HG03108 (cell line): ENCODE data around the gene PEX5.
"Not testable (repeated sequence)": the region's sequence is repeated elsewhere in the genome, so short reads cannot be mapped to it uniquely, and the experiment has no call there.

Experiments
- ATAC-seq: cut with Tn5 transposase; IDR thresholded peaks from one replicate; pipeline ENCODE4 v1.9.1; 2021; ENCODE audit warnings: moderate library complexity; ENCODE audit not compliant: unreplicated experiment

Gene PEX5

DNA sequence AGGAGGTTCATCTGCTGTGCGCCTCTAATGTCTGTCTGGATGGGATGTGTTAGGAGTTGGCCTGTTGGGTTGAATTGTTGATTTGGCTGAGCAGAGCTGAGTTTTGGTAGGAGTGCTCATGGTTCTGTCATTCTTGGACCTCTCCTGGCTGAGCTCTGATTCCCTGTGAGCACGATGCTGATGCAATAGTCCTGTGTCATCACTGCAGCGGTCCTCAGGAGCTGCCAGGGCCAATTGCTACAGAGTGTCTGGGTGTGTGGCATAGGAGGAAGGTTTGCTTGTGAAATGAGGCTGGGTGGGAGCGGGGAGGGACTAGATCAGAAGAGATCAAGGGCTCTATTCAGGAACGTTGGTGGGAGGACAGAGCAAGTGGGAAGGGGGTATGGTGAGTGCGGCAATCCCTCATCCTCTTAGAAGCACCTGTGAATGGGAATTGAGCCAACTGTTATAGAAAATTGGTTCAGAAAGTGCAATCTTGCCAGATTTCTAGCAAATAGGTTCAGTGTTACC, 21.2 kb downstream of the PEX5 start:
- ATAC-seq = no peak

DNA sequence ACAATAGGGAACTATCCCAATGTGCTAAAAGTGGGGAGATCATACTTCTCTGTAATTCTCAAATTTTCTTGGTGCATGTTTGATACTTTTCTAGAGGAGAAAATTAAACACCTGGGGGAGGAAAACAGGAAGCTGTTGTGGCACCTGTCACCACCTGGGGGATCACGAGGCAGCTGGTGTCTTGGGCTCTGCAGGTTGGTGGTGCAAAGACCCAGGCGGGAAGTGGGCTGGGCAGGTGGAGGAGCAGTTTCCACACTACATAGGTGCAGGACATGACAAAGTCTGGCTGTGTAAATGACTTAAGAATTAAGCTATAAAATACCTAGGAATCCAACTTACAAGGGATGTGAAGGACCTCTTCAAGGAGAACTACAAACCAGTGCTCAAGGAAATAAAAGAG, 23.2 kb downstream of the PEX5 start:
- no peak for ATAC-seq

DNA sequence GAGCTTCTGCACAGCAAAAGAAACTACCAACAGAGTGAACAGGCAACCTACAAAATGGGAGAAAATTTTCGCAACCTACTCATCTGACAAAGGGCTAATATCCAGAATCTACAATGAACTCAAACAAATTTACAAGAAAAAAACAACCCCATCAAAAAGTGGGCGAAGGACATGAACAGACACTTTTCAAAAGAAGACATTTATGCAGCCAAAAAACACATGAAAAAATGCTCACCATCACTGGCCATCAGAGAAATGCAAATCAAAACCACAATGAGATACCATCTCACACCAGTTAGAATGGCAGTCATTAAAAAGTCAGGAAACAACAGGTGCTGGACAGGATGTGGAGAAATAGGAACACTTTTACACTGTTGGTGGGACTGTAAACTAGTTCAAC, 24.3 kb downstream of the PEX5 start:
- ATAC-seq = not testable (repeated sequence)

DNA sequence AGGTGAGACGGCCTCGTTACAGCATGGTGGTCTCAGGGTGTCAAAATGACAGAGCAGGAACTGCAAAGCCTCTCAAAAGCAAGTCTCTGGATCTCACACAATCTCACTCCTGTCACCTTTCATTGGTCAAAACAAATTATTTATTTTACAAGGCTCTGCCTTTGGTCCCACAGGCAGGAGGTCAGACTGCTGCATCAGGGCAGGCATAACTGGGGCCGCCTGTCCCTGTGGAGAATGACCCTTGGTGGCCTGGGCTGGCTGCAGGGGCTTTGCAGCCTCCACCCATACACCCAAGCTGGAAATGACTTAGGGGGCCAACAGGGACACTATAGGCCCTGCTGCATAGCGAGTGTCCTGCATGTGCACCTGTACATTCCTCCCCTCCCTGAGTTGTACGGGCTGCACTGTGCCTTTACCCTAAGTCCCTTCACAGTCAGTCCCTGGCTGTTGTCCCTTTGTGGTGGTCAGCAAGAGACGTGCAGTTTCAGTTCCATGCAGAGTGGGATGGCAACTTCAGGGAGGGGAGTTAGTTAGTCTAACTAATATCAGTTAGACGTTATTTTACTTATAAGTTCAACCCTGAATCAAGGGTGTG, 28.1 kb downstream of the PEX5 start:
- no peak for ATAC-seq

DNA sequence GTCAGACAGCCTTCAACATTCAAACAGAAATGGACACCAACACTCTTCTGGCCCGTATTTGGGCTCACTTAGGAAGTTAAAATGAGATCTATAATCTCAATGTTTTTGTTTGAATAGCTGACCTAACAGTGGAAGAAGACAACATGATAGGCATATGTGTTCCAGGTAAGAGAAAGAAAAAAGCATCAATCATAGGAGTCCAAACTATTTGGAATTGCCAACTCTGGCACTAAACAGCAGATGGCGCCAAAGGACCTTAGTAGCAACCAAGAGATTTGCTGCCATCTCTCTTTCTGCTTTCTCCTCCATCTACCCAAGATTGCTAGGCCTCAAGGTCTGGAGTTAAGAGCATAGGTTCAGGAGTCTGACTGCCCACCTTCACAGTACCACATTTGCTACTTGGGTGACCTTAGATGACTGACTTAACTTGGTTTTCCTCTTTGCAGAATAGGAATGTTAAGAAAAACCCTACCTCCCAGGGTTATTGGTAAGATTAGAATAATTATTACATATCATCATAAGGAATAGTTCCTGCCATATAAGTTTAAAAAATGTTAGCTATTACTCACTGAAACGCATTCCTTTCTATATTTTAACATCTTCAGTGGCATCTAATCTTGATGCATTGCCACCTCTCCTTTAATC, 30.2 kb downstream of the PEX5 start:
- no peak for ATAC-seq

DNA sequence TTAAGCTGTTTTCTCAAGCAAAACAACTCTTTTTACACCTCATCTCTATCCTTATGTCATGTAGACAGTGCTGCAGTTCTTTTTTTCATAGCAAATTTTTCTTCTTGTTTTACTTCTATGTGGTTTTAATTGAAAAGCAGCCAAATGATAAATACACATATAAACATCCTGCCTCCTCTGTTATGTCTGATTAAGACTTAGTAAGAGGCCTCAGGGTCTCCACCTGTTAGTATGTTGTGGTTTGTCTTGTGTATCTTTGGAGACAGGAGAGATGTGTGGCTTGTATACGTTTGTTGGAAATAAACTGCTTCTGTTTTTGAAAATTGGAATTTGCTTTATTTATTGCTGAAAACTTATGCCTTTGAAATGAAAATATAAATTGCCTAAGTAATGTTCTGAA, 32.0 kb downstream of the PEX5 start:
- no peak for ATAC-seq

DNA sequence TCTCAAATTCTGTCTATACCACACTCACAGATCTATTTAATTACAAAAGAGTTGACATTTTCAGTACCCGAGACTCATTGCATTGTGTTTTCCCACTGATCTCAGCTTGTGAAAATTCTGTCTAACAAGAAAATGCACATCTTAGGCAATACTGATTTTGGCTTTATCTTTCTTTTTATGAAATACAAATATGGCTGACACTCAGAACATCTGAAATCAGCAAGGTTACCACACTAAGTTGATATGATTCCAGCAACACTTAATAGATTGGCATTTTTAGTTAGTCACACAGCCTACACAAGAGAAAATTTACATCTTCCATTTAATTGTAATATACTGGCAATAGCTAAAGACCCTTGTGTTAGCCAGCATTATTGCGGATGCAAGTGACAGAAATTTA, 40.3 kb downstream of the PEX5 start:
- ATAC-seq = no peak

DNA sequence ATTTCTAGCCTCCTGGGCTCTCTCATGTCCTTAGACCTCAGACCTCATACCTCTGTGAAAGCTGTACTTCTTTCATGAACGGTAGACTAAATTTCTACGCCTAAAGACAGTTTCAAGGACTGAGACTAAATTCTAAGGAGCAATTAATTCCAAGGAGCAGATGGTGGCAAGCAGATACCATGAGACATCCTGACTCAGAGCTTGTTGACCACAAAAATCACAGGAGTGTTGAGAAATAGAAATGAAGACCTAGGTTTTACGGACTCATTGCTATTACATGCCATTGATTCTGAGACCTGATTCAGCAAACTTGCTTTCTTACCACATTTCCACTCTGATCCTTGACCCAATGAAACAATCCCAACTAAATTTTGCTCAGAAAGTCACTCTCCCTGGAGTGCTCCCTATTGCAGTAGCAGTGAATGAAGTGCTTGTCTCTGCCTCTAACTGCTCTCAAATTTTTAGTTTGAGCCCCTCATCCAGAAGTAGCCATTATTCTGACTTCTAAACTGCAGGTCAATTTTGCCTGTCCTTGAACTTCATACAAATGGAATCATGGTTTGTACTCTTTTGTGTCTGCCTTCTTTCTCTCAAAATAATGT, 52.0 kb downstream of the PEX5 start:
- no peak for ATAC-seq

DNA sequence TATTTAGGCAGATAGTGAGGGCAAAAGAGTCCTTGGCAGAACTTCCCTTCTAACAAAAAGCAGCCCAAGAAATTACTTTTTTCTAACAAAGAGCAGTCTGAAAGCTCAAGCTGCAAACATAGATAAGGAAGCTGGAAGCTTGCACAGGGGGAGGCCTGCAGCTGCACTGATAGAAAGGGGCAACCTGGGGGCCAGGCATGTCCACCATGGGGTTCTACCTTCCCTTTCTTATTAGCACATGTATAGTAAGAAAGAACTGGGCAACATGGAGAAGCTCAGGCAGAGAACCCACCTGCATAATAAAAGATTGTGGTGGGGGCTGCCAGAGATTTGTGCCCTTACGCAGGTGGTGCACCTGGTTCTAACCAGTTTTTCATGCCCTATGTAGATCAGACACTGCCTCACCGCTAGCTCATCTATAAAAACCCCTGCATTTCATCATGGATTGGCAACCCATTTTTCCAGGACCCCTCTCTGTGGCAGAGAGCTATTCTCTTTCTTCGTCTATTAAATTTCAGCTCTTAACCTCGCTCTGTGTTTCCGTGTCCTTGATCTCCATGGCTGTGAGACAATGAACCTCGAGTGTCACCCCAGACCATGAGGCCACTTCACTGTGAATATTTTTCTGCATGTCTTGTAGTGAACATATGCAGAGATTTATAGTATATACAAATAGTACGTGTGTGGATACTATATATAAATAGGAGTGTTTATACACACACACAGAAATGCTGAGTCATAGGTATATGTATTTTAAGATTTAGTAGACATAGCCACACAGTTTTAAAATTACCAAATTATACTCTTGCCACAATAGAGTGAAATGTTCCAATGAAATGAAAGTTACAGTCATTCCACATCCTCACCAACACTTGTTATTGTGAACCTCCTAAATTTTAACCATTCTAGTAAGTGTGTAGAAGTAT, 53.0 kb downstream of the PEX5 start:
- ATAC-seq = no peak

DNA sequence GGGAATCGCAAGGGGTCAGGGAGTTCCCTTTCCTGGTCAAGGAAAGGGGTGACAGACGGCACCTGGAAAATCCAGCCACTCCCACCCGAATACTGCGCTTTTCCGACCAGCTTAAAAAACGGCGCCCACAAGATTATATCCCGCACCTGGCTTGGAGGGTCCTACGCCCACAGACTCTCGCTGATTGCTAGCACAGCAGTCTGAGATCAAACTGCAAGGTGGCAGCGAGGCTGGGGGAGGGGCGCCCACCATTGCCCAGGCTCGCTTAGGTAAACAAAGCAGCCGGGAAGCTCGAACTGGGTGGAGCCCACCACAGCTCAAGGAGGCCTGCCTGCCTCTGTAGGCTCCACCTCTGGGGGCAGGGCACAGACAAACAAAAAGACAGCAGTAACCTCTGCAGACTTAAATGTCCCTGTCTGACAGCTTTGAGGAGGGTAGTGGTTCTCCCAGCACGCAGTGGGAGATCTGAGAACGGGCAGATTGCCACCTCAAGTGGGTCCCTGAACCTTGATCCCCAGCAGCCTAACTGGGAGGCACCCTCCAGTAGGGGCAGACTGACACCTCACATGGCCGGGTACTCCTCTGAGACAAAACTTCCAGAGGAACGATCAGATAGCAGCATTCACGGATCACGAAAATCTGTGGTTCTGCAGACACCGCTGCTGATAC, 62.0 kb downstream of the PEX5 start:
- not testable (repeated sequence) for ATAC-seq

DNA sequence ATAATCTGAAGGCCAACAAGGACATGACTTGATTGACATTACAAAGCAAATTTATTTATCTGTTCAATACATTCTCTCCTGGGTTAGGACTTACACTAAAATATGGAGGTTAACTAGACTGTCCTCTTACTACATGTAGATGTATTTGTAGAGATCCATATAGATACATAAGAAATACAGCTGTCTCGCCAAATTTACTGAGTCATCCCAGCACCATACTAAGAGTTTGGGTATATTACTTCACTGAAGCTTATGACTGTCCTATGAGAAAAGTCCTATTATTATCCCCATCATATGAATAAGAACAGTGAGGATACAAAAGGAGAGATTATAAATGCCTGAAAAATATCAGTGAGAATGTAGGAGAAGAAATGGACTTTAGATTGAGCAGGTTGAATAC, 69.6 kb downstream of the PEX5 start:
- ATAC-seq = no peak
